NCI-H2196 treated with DMSO at 0.1 percent for 48 hours (cell line): ENCODE data around the gene SNRPD2.
"Not testable (repeated sequence)": the region's sequence is repeated elsewhere in the genome, so short reads cannot be mapped to it uniquely, and the experiment has no call there.

Source experiments
- DNase-seq: peaks from one replicate; lab custom pipeline; 2025; ENCODE audit not compliant: unreplicated experiment; lab: John Stamatoyannopoulos, UW

SNRPD2 gene

GRCh38 chr19:45691516-45692186 is at the start of gene SNRPD2:
TSS of gene SNRPD2 (minus strand) at chr19:45691953. CDS start at chr19:45691888, 65 bp downstream.
- peak; percentile 89 for DNase-seq

- no peak for DNase-seq
These were observed 48.0 kb upstream of the SNRPD2 start for GRCh38 chr19:45739498-45740439.

GRCh38 chr19:45733160-45733810 is 41.5 kb upstream of the SNRPD2 start, which contains the start of gene MEIOSIN:
TSS of gene MEIOSIN (plus strand) at chr19:45733439. CDS start at chr19:45735377, 1,938 bp downstream.
- no peak for DNase-seq

GRCh38 chr19:45730368-45731288 is 38.9 kb upstream of the SNRPD2 start, which contains the start of gene FBXO46:
TSS of gene FBXO46 (minus strand) at chr19:45730896. CDS start at chr19:45713495, 17,401 bp downstream.
- peak; percentile 98 for DNase-seq

- DNase-seq, result no peak
These were observed 38.1 kb upstream of the SNRPD2 start for GRCh38 chr19:45729800-45730290.

- not testable (repeated sequence) for DNase-seq
These were observed 36.9 kb upstream of the SNRPD2 start for GRCh38 chr19:45728683-45729082.

- DNase-seq, result not testable (repeated sequence)
These were observed 28.3 kb upstream of the SNRPD2 start for GRCh38 chr19:45720065-45720464.

- DNase-seq, result no peak
These were observed 26.4 kb upstream of the SNRPD2 start for GRCh38 chr19:45717983-45718650.

GRCh38 chr19:45717131-45717982 is 25.6 kb upstream of the SNRPD2 start:
- DNase-seq, result peak; percentile 100

- no peak for DNase-seq
These were observed 24.8 kb upstream of the SNRPD2 start for GRCh38 chr19:45716359-45717130.

- no peak for DNase-seq
These were observed 23.4 kb upstream of the SNRPD2 start for GRCh38 chr19:45715139-45715538.

- no peak for DNase-seq
These were observed 21.4 kb upstream of the SNRPD2 start for GRCh38 chr19:45713141-45713540.

- no peak for DNase-seq
These were observed 20.9 kb upstream of the SNRPD2 start for GRCh38 chr19:45712699-45713067.

GRCh38 chr19:45711851-45712698 is 20.3 kb upstream of the SNRPD2 start:
- no peak for DNase-seq

GRCh38 chr19:45710356-45711130 is 18.8 kb upstream of the SNRPD2 start:
- no peak for DNase-seq

GRCh38 chr19:45705710-45706415 is 14.1 kb upstream of the SNRPD2 start:
- DNase-seq, result no peak
